OCI-LY7 (cell line): ENCODE results near the gene WWOX. TPM values are rescaled to one million over a fixed set of nuclear protein-coding genes. Genes with fewer than 3 reads are reported as not detected.

Experiments
- BruUV-seq: library from RNA; stranded (reverse); fragments of 400-500 nt; replicated peaks from 2 replicates; lab custom pipeline; 2021; lab: Mats Ljungman, UMichigan
- CTCF ChIA-PET: fragments of 300-600 bp; sonication (Branson Sonifier 250); formaldehyde crosslinking; loops from one replicate; lab custom pipeline; 2022; ENCODE audit warnings: antibody characterized with exemption; ENCODE audit not compliant: unreplicated experiment; lab: Charles Lee
- POLR2A ChIA-PET: fragments of 300-600 bp; sonication (Branson Sonifier 250); formaldehyde crosslinking; loops from one replicate; lab custom pipeline; 2022; ENCODE audit warnings: antibody characterized with exemption; lab: Charles Lee
- DNase-seq: peaks from one replicate; pipeline ENCODE4 v3.0.0-alpha.2; 2015; ENCODE audit warnings: low spot score
- H2AFZ ChIP-seq: fragments of 200-600 bp; sonication (generic), shearing (Covaris generic); 2 replicates; pipeline ENCODE4 v1.6.1; 2014; ENCODE audit warnings: mild to moderate bottlenecking, antibody characterized with exemption, low read length, moderate library complexity
- H3K27ac ChIP-seq: fragments of 200-600 bp; sonication (generic); 2 replicates; pipeline ENCODE4 v1.5.1; 2014; ENCODE audit warnings: mixed run types, low read depth, mild to moderate bottlenecking, moderate library complexity, low read length, inconsistent platforms; ENCODE audit not compliant: poor library complexity, severe bottlenecking
- H3K36me3 ChIP-seq: fragments of 200-600 bp; sonication (generic); 2 replicates; pipeline ENCODE4 v1.6.1; 2014; ENCODE audit warnings: mild to moderate bottlenecking, antibody characterized with exemption, low read length, moderate library complexity, mixed read lengths; ENCODE audit not compliant: insufficient read depth
- H3K4me1 ChIP-seq: fragments of 200-600 bp; sonication (generic); 2 replicates; pipeline ENCODE4 v1.5.1; 2014; ENCODE audit warnings: mild to moderate bottlenecking, low read length; ENCODE audit not compliant: insufficient read depth, poor library complexity, severe bottlenecking
- H3K4me2 ChIP-seq: fragments of 200-600 bp; sonication (generic); 2 replicates; pipeline ENCODE4 v1.6.1; 2014; ENCODE audit warnings: mild to moderate bottlenecking, low read length
- H3K4me3 ChIP-seq: fragments of 200-600 bp; sonication (generic); 2 replicates; pipeline ENCODE4 v1.5.1; 2014; ENCODE audit warnings: mild to moderate bottlenecking, low read depth, low read length; ENCODE audit not compliant: poor library complexity, severe bottlenecking
- H3K79me2 ChIP-seq: fragments of 200-600 bp; sonication (generic); 2 replicates; pipeline ENCODE4 v1.6.1; 2016; ENCODE audit warnings: low read depth, mild to moderate bottlenecking, low read length, moderate library complexity, mixed read lengths; ENCODE audit not compliant: insufficient read depth
- H3K9me2 ChIP-seq: fragments of 200-600 bp; sonication (generic); 2 replicates; pipeline ENCODE4 v1.6.1; 2016; ENCODE audit warnings: mild to moderate bottlenecking, low read length, mixed read lengths; ENCODE audit not compliant: insufficient read depth
- H3K9me3 ChIP-seq: fragments of 200-600 bp; sonication (generic); 2 replicates; pipeline ENCODE4 v1.6.1; 2014; ENCODE audit warnings: mild to moderate bottlenecking, mixed run types, low read length, mixed read lengths
- H4K20me1 ChIP-seq: fragments of 200-600 bp; sonication (generic); 2 replicates; pipeline ENCODE4 v1.6.1; 2014; ENCODE audit warnings: mild to moderate bottlenecking, antibody characterized with exemption, low read length, moderate library complexity, mixed read lengths; ENCODE audit not compliant: insufficient read depth
- CTCF ChIP-seq: fragments of 200-600 bp; sonication (generic); conservative IDR thresholded peaks from 2 replicates; pipeline ENCODE4 v1.5.1; 2014; ENCODE audit warnings: mild to moderate bottlenecking, antibody characterized with exemption, low read length, moderate library complexity, mixed read lengths
- EZH2phosphoT487 ChIP-seq: fragments of 200-600 bp; sonication (generic); IDR thresholded peaks from 2 replicates; pipeline ENCODE4 v1.6.1; 2018; ENCODE audit warnings: low read depth, borderline replicate concordance, mild to moderate bottlenecking, mixed run types, antibody characterized with exemption, low read length, moderate library complexity, mixed read lengths
- intact Hi-C: fragments of 100-400 bp; cut with micrococcal nuclease; formaldehyde crosslinking; loops from one replicate; pipeline ENCODE4 v1.10.0; 2022; ENCODE audit not compliant: unreplicated experiment
- total RNA-seq, 2 experiments: library from RNA; depleted of rRNA in 1 of 2; stranded (reverse); fragments of >200 nt in 1 of 2; shearing (Covaris generic) in 1 of 2; gene quantifications; 2 replicates each; pipeline ENCODE4 v1.2.3, GENCODE V29; 2014 to 2022

WWOX gene
- total RNA-seq, 2 experiments from 2014 or later: 40.2 to 47.6 TPM

DNA sequence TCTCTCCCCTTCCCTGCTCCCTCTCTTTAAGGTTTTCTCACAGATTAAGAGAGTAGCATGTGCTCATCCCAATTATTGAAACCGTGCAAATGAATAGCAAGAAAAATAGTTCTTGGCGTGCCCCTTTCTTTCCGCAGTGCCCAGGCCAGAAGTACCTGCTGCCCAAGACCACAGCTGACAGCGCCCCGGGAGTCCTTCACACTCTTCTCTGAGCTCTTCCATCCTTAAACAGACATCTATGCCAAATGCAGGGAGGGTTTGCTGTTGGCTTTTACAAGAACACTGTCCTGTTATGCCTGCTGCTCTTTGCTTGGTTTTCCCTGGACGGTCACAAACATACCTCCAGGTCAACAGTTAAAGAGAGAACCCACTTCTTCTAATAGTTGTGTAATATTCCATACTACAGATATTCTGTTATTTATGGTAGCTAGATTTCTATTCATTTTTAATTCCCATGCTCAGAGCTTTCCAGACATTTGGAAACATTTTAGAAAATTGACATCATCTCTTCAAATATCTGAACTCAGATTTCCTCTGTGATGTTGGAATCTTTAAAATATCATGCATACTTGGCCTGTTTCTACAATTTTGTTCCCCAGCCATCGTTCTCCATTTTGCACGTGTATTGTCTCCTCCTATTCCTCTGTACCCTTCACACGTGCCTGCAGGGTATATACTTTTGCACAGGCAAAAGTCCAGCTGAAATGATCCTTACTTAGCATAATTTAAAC is 416.7 kb downstream of the WWOX start:
- no TSS peak for BruUV-seq
- no peaks in the 10 kb centered on the region for H3K9me3 ChIP-seq
- no peaks in the 10 kb centered on the region for H3K4me1 ChIP-seq
- no peak for TF ChIP-seq EZH2phosphoT487
- no peak for TF ChIP-seq CTCF
- CTCF ChIA-PET: no interaction called here
- no peaks in the 10 kb centered on the region for H3K79me2 ChIP-seq
- intact Hi-C loops: no loop called here
- H2AFZ ChIP-seq: no peak overlapping the region
- no peak overlapping the region for H3K4me2 ChIP-seq
- H3K9me2 ChIP-seq: no peaks in the 10 kb centered on the region
- H3K27ac ChIP-seq: no peak overlapping the region
- H4K20me1 ChIP-seq: no peaks in the 10 kb centered on the region
- DNase-seq: no peak
- H3K4me3 ChIP-seq: no peak overlapping the region
- H3K36me3 ChIP-seq: no peaks in the 10 kb centered on the region
- POLR2A ChIA-PET: no interaction called here

- POLR2A ChIA-PET: interaction anchor here (0.7 kb wide), 1 partner anchor 160 kb away, joined by 3 read pairs; no protein-coding TSS in a partner anchor
- intact Hi-C loops: no loop called here
- Histone ChIP-seq H3K9me2 (no peaks in the 10 kb centered on the region), H3K36me3 (no peaks in the 10 kb centered on the region), H3K4me1 (no peaks in the 10 kb centered on the region), H2AFZ (no peak overlapping the region), H4K20me1 (no peaks in the 10 kb centered on the region), H3K27ac (no peak overlapping the region), H3K9me3 (no peaks in the 10 kb centered on the region), H3K4me2 (no peak overlapping the region), H3K4me3 (no peak overlapping the region), H3K79me2 (no peaks in the 10 kb centered on the region)
- TF ChIP-seq EZH2phosphoT487 (no peak), CTCF (no peak)
- no peak for DNase-seq
- BruUV-seq: no TSS peak
- CTCF ChIA-PET: no interaction called here
Observed at GRCh38 chr16:78519896-78520295, 420.4 kb downstream of the WWOX start.

DNA sequence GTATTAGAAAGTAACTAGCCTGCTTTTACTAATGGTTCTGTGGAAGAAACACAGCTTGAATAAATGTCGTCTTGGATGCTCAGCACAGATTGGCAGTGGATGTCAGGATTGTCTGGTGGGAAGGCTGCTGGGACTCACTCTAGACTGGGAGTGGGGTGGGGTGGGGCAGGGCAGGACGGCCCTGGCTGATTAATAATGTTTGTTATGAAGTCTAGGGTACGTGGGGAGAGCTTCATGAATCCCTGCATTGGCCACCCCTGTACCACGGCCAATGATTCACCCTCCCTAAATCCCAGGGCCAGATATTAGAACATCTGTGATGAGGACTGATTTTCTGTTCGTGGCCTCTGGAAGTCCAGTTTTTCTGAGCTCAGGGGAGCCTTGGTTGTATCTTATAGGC is 421.0 kb downstream of the WWOX start:
- H3K9me2 ChIP-seq: no peaks in the 10 kb centered on the region
- ChIA-PET CTCF (no interaction called here), POLR2A (interaction anchor here (0.7 kb wide), 1 partner anchor 159 kb away, joined by 3 read pairs; no protein-coding TSS in a partner anchor)
- DNase-seq: no peak
- no peaks in the 10 kb centered on the region for H3K36me3 ChIP-seq
- TF ChIP-seq EZH2phosphoT487 (no peak), CTCF (no peak)
- H3K4me1 ChIP-seq: no peaks in the 10 kb centered on the region
- no peaks in the 10 kb centered on the region for H4K20me1 ChIP-seq
- intact Hi-C loops: no loop called here
- H3K9me3 ChIP-seq: no peaks in the 10 kb centered on the region
- H3K27ac ChIP-seq: no peak overlapping the region
- no peak overlapping the region for H3K4me2 ChIP-seq
- no peaks in the 10 kb centered on the region for H3K79me2 ChIP-seq
- no peak overlapping the region for H3K4me3 ChIP-seq
- BruUV-seq: no TSS peak
- H2AFZ ChIP-seq: no peak overlapping the region
